ENCODE measurements around the gene ISM1.

Gene ISM1

DNA sequence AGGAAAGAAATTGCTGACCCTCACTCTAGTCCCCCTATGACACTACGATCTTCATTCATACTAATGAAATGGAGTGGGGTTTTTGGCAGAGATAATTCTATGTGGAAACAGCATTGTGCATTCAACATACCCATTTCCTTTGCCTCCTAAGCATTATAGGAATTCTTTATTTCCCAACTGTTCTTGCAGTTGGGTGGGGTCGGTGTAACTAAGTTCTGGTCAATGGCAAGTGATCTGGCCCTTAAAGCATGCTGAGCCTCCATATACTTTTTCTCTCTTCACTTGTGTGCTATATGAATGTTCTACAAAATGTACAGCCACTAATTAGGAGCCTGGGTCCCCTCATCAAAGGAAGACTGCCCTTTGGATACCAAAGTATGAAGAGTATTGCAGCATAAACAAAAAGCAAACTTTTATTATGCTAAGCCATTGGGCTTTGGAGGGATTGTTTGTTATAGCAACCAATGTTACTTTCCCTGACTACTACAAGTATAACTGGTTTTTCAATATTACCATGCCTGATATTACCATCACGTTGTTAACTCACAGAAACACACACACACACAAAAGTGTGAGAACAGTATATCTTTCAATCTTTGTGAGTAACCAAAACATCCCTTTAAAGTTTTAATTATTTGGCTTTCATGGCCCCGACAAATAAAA, 9.0 kb upstream of the ISM1 start:
- Mint-ChIP-seq H3K27me3 (peaks cover 24 to 35% of the 10 kb centered on the region in 2 donors), H3K27ac (no peak overlapping the region), H3K4me1 (no peaks in the 10 kb centered on the region), H3K9me3 (no peaks in the 10 kb centered on the region), H3K4me3 (no peak overlapping the region), H3K36me3 (no peaks in the 10 kb centered on the region)
- no peak for DNase-seq
- no peak for ATAC-seq (replicated peaks)

DNA sequence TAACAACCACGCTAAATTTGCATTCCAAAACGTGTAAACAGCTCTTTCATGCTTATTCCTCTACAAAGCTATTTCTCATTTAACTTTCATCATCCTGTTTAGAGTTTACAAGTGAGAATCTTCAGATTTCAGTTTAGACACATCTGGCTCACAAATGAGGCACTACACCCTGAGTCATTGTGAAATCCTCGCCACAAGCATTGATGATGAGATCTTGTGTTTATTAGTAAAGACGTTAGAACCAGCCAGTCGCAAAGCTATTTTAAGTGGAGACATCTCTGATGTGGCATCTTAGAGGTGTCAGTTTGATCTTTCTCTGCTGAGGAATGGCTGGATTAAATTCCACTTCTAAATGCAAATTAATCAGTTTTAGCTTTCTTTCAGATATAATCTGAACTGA, 8.3 kb upstream of the ISM1 start:
- Mint-ChIP-seq H3K4me3 (no peak overlapping the region), H3K9me3 (no peaks in the 10 kb centered on the region), H3K27ac (no peak overlapping the region), H3K27me3 (peaks cover 30 to 38% of the 10 kb centered on the region in 2 donors), H3K36me3 (no peaks in the 10 kb centered on the region), H3K4me1 (no peaks in the 10 kb centered on the region)
- ATAC-seq (replicated peaks) (no peak), DNase-seq (no peak)

DNA sequence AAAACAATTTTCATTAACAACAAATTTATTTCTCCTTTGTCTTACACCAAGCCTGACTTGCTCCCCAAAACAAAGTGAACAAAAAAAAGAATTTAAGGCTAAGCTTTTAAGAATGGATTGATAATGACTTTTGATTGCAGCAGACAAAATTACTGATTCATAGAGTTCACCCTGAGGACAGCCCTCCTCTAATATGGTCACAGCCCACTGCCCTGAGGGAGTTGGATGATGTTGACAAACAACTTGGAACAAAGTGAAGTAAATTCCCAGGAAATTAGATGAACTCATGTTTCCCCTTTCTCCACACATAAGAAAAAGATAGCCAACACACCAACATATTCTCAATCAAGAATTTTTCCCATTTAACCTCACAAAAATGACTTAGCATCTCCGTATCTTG, 7.7 kb upstream of the ISM1 start:
- DNase-seq (no peak), ATAC-seq (replicated peaks) (no peak)
- Mint-ChIP-seq H3K4me3 (no peak overlapping the region), H3K9me3 (no peaks in the 10 kb centered on the region), H3K36me3 (no peaks in the 10 kb centered on the region), H3K4me1 (no peaks in the 10 kb centered on the region), H3K27ac (no peak overlapping the region), H3K27me3 (peaks cover 36 to 44% of the 10 kb centered on the region in 2 donors)

DNA sequence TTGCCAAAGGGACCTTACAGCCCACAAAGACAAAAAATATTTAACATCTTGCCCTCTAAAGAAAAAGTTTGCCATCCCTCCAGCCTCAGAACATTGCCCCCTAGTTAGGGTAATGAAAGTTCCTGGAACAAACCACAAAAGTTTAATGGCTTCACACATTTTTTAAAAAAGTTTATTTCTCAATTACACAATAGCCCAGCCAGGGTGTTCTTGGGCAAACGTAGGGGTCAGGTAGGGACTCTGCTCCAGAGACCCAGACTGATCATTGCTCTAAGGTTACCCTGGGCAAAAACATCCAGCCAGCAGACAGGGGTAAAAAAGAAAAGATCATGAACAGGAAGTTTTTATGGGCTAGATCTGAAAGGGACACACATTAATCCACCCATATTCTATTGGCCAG, 4.5 kb upstream of the ISM1 start:
- DNase-seq (no peak), ATAC-seq (replicated peaks) (no peak)
- peaks cover 7 to 15% of the 10 kb centered on the region in 2 donors for H3K4me1 Mint-ChIP-seq
- no peak overlapping the region for H3K27ac Mint-ChIP-seq
- no peaks in the 10 kb centered on the region for H3K36me3 Mint-ChIP-seq
- no peak overlapping the region for H3K4me3 Mint-ChIP-seq
- H3K27me3 Mint-ChIP-seq = peaks cover 57 to 68% of the 10 kb centered on the region in 2 donors
- H3K9me3 Mint-ChIP-seq = no peaks in the 10 kb centered on the region

DNA sequence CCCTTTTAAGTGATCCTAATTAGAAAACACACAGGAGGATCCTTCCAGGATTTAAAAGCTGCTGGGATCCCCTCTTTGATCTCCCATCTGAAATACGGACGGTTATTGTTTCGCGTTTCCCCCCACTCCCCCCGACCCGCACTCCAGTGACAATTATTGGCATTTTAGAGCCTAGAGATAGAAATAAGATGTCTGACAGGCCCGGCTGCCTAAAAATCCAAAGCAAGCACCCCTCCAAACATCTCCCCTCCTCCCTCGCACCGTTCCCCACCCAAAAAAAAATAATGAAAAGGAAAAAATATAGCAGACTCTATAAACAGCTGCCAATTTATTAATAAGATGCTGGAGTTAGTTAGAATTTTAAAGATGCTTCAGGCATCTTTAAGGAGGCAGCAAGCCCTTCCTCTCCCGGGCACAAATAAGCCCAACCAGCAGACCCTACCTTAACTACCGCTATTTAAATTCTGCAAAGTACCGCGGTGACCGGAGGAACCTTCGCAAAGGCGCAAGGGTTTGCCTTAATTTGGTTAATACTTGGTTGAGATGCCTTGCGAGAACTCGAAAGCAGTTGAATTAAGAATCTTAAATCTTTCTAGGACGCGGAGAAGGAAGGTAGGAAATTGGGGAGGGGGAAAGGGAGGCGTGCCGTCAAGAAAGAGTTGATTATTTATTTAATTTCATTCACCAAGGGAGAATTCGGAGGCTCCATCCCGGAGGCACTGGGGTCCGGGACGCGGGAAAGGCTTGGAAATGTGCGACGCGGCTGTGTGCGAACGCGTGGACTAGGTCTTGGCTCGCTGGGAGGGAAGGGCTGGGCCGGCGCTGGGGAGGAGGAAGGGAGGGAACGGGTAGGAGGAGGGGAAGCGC, 1.5 kb upstream of the ISM1 start:
- H3K9me3 Mint-ChIP-seq = no peaks in the 10 kb centered on the region
- DNase-seq = no peak
- peak in 1 of 2 donors; percentile 4 for ATAC-seq (replicated peaks)
- no peaks in the 10 kb centered on the region for H3K36me3 Mint-ChIP-seq
- H3K4me3 Mint-ChIP-seq = peak overlapping the region; percentile 31 to 77
- peaks cover 62 to 73% of the 10 kb centered on the region in 2 donors for H3K27me3 Mint-ChIP-seq
- H3K4me1 Mint-ChIP-seq = peaks cover 9 to 22% of the 10 kb centered on the region in 2 donors
- peak overlapping the region; percentile 70 for H3K27ac Mint-ChIP-seq

DNA sequence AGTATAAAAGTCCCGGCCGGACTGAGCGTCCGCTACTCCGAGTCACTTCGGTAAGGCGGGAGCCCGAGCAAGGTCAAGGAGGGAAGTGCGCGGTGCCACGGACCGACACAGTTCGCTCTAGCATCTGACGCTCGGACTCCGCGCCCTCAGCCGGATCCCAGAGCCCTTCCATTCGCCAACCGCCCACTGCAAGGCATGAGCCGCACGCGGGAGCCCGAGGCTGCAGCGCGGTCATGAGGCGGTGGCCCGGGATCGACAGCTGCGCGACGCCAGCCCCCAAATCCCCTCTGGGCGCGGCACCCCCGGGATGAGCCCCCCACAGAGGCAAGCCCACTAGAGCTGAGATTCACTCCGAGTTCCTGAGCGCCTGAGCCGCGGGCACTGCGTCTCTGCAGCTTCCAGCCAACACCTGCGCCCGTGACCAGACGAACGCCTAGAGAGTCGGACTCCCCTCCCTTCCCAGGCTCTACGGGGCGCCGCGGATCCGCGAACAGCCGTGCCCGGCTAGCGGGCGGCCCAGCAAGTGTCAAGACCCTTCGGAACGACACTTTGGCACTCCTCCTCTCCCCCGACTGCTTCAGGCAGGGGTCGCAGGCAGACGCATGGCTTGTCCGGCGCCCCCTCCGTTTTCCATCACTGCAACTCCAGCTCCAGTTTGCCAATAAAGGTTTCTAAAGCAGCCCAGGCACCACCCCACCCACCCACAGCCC, 725 bp upstream of the ISM1 start:
- Mint-ChIP-seq H3K4me1 (peaks cover 9 to 22% of the 10 kb centered on the region in 2 donors), H3K9me3 (no peaks in the 10 kb centered on the region), H3K27me3 (peaks cover 59 to 68% of the 10 kb centered on the region in 2 donors), H3K4me3 (peak overlapping the region; percentile 74 to 77), H3K27ac (no peak overlapping the region), H3K36me3 (no peaks in the 10 kb centered on the region)
- ATAC-seq (replicated peaks) (peak in 1 of 2 donors; percentile 30), DNase-seq (no peak)

DNA sequence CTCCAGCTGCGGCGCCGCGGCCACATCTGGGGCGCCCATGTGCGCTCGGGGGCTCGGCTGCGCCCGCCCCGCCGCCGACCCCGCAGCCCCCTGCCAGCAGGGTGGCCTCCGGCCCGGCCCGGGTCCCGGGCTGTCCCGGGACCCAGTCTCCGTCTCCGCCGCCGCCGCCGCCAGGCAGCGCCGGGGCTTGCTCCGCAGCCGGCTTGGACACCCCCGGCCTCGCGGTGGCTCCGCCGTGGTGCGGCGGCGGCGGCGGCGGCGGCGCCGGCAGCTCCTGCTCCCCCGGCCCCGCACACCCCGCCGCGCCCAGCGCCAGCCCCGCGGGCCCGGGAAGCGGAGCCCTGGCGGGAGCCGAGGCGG, 219 bp downstream of the ISM1 start:
- Mint-ChIP-seq H3K9me3 (no peaks in the 10 kb centered on the region), H3K27me3 (peaks cover 50 to 60% of the 10 kb centered on the region in 2 donors), H3K27ac (no peak overlapping the region), H3K4me1 (peaks cover 9 to 22% of the 10 kb centered on the region in 2 donors), H3K36me3 (no peaks in the 10 kb centered on the region), H3K4me3 (peak overlapping the region in 1 of 2 donors; percentile 77)
- DNase-seq (no peak), ATAC-seq (replicated peaks) (peak; percentile 38 to 55)

DNA sequence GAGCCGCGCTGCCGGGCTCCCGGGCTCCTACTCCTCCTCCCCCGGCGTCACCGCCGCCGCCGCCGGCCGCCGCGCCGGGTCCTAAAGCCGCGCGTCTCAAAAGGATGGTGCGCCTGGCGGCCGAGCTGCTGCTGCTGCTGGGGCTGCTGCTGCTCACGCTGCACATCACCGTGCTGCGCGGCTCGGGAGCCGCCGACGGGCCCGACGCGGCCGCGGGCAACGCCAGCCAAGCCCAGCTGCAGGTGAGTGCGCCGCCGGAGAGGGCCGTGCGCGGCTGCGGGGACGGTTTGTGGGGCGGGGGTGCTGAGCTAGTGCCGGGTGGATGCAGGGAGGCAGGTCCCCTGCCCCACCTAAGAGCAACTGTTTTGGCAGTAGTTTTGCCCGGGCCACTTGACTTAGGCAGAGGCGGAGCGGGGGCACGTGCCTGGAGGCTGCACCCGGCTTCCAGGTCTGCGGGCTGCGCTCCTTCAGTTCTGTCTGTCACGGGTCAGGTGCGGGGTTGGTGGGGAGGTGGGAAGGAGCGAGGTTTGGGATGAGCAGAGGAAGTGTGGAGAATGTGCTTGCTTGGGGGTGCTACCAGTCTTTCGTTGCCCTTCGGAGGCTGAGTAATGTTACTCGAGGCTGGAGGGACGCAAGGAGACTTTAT, 722 bp downstream of the ISM1 start:
- peak overlapping the region; percentile 60 to 64 for H3K4me3 Mint-ChIP-seq
- DNase-seq = peak; percentile 8
- peaks cover 2 to 4% of the 10 kb centered on the region in 2 donors for H3K9me3 Mint-ChIP-seq
- no peak overlapping the region for H3K27ac Mint-ChIP-seq
- H3K27me3 Mint-ChIP-seq = peaks cover 45 to 55% of the 10 kb centered on the region in 2 donors
- H3K4me1 Mint-ChIP-seq = peaks cover 9 to 22% of the 10 kb centered on the region in 2 donors
- ATAC-seq (replicated peaks) = peak; percentile 82 to 90
- no peaks in the 10 kb centered on the region for H3K36me3 Mint-ChIP-seq

DNA sequence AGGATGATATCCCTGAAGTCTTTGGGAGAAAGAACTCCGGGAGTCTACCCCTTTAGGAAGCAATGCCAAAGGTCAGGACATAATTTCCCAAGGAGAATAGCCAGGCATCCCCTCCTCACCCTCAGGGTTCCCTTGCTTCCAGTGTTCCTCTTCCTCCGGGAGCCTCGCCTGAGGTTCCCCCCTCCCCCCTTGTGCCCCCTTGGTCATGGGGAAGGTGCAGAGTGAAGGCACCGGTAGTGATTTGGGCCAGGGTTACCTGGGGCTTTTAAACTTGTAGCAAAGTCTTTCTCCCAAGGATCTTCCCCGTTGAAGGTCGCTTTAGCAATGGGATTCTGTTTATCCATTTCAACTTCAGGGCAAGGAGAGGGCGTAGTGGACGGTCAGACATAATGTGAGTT, 1.2 kb downstream of the ISM1 start:
- Mint-ChIP-seq H3K4me1 (peaks cover 9 to 22% of the 10 kb centered on the region in 2 donors), H3K36me3 (no peaks in the 10 kb centered on the region), H3K4me3 (peak overlapping the region in 1 of 2 donors; percentile 64), H3K27ac (no peak overlapping the region), H3K27me3 (peaks cover 41 to 52% of the 10 kb centered on the region in 2 donors), H3K9me3 (peaks cover 2 to 5% of the 10 kb centered on the region in 2 donors)
- no peak for ATAC-seq (replicated peaks)
- DNase-seq = no peak

DNA sequence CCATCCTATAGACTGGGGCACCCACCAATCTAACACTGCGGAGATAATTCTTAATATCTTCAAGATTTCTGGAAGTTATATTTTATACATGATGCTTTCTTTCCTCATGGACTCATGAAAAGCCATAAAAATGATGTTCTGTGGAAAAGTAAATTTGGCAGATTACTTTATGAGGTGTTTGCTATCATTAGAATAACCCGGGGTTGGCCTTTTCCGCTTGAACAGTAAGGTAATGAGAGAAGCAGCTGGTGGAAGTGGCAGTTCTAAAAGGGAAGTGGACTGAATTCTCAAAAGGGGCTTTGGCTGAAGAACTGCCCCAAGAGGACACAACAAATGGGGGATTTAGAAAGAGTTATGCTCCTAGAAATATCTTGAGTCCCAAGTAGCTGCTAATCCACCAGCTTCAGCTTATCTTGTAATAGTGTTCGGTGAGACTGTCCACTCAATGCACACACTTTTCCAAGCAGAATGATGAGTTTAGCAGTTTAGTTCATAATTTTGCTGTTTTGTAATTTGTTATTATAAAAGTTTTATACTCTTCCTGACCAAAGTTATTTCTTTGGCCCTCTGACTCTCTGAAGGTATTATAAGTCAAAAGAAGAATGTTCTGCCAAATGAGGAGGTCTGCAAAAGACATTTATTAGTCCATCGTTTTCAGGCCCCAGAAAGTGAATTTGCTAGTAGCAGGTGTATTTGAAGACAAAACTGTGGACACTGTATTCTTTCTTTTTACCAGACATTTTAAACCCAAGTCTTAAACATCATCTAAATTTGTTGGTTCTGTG, 2.9 kb downstream of the ISM1 start:
- Mint-ChIP-seq H3K9me3 (peaks cover 3 to 9% of the 10 kb centered on the region in 2 donors), H3K4me1 (peaks cover 9 to 23% of the 10 kb centered on the region in 2 donors), H3K36me3 (peaks cover 0 to under 1% of the 10 kb centered on the region in 2 donors), H3K27me3 (peaks cover 26 to 41% of the 10 kb centered on the region in 2 donors), H3K4me3 (no peak overlapping the region), H3K27ac (no peak overlapping the region)
- ATAC-seq (replicated peaks) = no peak
- no peak for DNase-seq

DNA sequence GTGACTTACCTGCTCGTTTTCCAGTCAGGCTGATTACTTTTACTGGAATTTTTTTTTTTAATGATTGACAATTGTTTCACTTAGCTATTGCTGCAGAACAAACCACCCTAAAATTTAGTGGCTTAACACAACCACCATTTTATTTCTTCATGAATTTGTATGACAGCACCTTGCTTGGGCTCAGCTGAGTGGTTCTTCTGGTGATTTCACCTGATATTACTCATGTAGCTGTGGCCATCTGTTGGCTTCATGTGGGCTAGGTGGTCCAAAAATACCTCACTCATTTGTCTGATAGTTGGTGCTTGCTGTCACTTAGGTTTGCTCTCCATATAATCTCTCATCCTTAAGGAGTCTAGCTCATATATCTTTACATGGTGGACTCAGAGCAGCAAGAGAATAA, 5.3 kb downstream of the ISM1 start:
- peaks cover 0 to 1% of the 10 kb centered on the region in 2 donors for H3K36me3 Mint-ChIP-seq
- H3K4me3 Mint-ChIP-seq = no peak overlapping the region
- peaks cover 2 to 22% of the 10 kb centered on the region in 2 donors for H3K4me1 Mint-ChIP-seq
- DNase-seq (no peak), ATAC-seq (replicated peaks) (no peak)
- no peak overlapping the region for H3K27ac Mint-ChIP-seq
- H3K27me3 Mint-ChIP-seq = peaks cover 13 to 41% of the 10 kb centered on the region in 2 donors
- H3K9me3 Mint-ChIP-seq = peaks cover 9 to 11% of the 10 kb centered on the region in 2 donors

DNA sequence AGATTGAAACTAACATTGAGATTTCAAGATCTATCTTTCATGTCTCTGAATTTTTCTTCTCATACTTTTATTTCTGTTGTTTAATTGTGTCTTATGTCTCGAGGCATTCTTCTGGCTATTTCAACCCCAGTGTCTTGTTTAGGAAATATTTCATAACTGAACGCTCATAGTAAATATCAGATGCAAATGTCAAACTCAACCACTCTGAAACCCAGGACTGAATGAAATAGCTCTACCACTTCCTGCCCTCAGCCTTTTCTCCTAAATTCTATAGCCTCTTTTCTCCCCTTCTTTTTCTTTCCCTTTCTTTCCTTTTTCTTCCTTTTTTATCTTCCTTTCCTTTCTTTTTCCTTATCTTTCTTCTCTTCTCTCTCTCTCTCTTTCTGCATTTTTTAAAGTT, 7.7 kb downstream of the ISM1 start:
- H3K4me1 Mint-ChIP-seq = peaks cover 0 to 15% of the 10 kb centered on the region in 2 donors
- H3K4me3 Mint-ChIP-seq = no peak overlapping the region
- no peak for ATAC-seq (replicated peaks)
- H3K9me3 Mint-ChIP-seq = peaks cover 9 to 11% of the 10 kb centered on the region in 2 donors
- H3K36me3 Mint-ChIP-seq = peaks cover 0 to 1% of the 10 kb centered on the region in 2 donors
- peaks cover 3 to 29% of the 10 kb centered on the region in 2 donors for H3K27me3 Mint-ChIP-seq
- no peak for DNase-seq
- no peak overlapping the region for H3K27ac Mint-ChIP-seq

DNA sequence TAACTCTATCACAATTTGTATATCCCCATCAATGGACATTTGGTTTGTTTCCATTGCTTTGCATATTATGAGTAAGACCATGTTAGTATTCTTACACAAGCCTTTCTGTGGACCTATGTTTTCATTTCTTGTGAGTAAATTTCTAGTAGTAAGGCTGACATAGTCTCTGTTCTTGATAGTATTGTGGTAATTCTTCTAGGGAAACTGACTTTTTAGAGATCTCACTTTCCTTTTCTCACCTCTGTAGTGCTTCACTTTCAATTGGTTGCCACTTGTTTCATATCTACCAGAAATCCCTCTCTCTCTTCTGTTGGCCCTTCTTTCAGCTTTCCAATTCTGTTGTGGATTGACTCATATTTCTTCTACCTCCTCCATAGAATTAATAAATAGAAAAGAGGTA, 8.5 kb downstream of the ISM1 start:
- Mint-ChIP-seq H3K27ac (no peak overlapping the region), H3K4me3 (no peak overlapping the region), H3K36me3 (peaks cover 0 to 1% of the 10 kb centered on the region in 2 donors), H3K27me3 (peaks cover 5 to 29% of the 10 kb centered on the region in 2 donors), H3K4me1 (peaks cover 0 to 15% of the 10 kb centered on the region in 2 donors), H3K9me3 (peaks cover 9 to 11% of the 10 kb centered on the region in 2 donors)
- no peak for ATAC-seq (replicated peaks)
- no peak for DNase-seq

Data from stimulated activated naive B cell treated with anti-CD40 and anti-IgM and Interleukin-4, amounts not matched to agents 10 μg/mL and 1 μg/mL and 100 μg/mL, for 72 hours (primary cell).